DMS 273 (cell line): ENCODE data around the gene KLHL10.

ENCODE experiments used
- DNase-seq: peaks from one replicate; lab custom pipeline; 2025; ENCODE audit not compliant: unreplicated experiment; lab: John Stamatoyannopoulos, UW

The KLHL10 gene

DNA sequence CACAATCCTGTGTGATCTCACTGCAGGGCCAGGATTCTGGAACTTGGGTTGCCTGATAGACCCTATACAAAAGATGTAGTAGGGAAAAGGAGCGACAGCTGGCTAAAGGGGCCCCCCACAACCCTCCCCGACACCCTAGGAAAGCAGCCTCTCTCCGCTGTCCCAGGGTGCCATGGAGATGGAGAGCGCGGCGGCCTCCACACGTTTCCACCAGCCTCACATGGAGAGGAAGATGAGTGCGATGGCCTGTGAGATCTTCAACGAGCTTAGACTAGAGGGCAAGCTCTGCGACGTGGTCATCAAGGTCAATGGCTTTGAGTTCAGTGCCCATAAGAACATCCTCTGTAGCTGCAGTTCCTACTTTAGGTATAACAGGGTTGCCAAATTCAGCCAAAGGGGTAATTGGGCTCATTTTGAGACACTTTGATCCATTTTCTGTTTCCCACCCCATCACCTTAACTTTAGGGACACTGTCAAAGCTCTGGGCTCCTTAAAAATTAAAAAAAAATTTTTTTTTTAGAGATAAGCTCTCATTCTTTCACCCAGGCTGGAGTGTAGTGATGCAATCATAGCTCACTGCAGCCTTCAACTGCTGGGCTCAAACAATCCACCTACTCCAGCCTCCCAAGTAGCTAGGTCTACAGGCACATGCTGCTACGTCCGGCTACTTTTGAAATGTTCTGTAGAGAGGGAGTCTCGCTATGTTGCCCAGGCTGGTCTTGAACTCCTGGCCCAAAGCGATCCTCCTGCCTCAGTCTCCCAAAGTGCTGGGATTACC is at the start of gene KLHL10:
TSS of gene KLHL10 (plus strand) at position 65 of the 778 bp plus-strand sequence. CDS start at position 173, 108 bp downstream.
- no peak for DNase-seq

DNA sequence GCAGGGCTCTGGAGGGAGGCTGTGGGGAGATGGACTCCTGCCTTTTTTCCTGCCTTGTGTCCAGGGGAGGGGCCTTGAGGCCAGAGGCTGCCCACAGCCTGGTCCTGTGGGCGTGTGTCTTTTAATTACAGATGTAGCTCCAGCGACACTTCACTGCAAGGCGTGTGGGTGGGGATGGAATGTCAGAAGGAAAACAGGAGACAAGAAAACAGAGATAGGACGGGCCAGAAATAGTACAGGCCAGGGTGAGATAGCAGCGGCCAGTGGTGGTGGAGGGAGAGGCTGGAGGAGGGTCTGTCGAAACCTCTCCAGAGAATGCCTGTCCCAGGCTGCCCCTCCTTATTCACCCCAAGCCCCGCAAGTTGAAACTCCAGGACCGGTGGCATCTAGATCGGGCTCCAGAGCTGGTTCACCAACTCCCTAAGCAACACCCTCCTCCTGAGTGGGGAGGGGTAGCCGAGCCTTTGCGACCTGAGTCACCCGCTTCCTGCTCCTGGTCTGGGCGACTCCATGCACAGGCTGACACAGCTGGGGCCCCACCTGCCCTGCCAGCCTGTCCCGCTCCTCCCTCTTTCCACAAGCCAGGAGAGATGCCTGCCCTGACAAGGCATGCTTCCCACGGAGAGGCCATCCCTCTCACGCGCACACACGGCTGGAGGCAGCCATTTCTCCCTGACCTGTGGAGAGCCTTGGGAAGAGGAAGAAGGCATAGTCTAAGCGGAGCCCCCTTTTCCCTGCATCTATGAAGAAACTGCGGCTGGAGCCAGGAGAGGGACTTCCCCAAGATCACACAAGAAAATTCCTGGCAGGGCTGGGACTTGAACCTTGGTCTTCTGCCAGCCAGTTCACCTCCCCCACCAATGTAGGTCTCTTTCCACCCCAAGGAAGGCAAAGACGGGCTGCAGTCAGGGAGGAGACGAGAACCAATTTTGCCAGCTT is 44.5 kb upstream of the KLHL10 start:
- DNase-seq = peak; percentile 49

DNA sequence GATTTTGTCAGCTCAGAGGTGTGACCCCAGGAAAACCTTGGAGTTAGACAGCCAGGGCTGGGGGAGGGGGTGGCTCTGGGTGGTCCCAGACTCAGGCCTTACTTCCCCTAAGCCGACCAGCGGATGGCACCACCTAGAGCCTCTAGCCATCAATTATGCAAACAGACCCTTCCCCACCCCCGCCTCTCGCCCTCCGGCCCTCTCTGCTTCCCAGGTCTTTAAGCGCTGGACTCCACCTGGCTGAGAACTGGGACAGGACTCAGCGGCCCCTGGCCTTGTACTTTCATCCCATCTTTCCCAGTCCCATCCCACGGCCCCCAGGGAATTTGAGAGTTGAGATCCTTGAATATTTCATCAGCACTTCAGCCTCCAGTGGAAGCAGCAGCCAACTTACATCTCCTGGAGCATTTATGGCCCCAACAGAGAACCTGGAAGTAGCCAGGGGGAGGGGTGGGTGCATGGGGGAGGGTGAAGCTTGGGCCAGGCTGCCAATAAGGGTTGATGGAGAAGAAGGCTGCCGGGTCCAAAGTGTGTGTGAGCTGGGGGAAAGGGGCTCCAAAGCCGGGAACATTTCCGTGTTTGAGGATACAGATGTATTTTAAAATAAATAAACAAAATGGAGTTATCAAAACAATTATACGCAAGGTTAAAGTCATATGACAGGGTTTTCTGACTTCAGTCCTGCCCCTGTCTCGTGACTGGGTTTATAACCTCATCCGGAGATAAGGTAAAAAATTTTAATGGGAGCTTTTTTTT is 43.7 kb upstream of the KLHL10 start:
- DNase-seq = no peak

DNA sequence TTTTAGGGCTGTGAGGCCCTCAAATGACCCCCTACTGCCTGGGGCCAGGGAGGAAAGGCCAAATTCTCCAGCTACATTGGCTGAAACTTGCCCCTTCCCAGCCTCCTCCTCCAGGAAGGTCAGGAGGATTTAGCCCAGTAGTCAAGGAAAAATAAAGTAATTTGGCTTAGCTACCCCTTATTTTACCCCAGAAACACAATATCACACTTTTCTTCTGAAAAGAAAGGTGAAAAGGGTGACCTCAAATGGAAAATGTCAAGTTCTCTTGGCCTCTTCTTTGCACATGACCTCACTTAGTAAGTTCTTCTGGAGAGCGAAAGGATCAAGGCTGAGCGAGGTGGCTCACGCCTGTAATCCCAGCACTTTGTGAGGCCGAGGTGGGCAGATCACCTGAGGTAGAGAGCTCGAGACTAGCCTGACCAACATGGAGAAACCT is 43.1 kb upstream of the KLHL10 start:
- DNase-seq = no peak

DNA sequence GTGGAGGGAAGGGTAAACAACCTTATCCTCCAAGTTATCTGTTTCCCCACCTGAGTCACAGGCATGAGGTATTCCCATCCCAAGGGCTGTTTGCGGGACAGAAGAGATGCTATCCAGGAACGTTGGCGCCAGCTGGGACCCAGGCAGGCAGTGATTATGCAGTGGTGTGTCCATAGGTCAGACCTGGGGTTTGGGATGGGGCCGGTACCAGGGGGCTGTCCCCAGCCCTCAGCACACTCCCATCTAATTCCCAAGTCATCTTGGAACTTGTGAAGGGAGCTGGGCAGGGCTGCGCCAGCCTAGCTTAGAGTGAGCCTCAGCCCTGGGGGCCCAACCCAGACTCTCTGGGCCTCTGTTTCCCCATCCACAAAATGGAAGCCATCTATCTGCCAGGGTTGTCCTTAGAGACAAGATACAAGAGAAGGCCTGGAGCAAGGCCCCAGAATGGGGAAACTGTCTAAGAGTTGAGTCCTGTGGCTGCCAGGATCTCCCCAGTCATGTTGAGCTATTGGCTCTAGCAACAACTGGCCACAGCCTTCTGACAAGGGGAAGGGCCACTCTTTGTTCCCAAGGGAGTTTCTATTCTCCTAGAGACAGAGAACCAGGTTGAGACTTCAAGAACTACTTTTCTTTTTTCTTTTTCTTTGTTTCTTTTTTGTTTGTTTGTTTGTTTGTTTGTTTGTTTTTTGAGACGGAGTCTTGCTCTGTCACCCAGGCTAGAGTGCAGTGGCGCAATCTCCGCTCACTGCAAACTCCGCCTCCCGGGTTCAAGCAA is 41.3 kb upstream of the KLHL10 start:
- DNase-seq = no peak

DNA sequence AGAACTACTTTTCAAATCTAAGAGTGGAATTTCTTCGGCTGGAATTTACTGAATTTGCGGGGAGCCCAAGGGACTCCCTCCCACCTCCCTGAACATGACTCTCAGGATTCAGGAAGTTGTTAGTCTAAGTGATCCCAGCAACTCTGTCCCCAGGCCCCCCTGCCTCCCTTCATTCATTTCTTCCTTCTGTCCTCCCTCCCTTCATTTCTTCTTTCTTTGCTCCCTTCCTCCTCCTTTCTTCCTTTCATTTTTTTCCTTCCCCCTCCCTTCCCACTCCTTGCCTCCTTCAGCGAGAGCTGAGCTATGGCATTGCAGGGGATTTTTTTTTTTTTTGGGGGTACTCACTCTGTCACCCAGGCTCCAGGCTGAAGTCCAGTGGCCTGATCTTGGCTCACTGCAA is 40.2 kb upstream of the KLHL10 start:
- no peak for DNase-seq

DNA sequence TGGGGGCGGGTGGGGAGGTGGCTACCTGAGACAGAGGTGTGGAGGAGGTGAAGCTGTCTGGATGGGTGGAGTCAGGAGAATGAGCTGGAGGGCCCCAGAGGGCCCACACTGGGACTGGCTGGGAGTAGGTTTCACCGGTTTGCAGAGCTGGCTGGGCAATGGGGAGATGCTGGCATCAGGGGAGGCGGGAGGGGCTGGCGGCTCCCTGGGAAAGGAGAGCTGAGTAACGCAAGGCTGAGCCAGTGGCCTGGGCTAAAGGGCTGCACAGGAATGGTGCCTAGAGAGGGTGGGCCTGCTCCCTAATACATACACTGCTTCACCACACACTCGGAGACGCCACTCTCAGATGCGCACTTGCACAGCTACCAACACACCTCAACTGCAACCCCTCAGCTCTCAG is 38.3 kb upstream of the KLHL10 start:
- DNase-seq = no peak

DNA sequence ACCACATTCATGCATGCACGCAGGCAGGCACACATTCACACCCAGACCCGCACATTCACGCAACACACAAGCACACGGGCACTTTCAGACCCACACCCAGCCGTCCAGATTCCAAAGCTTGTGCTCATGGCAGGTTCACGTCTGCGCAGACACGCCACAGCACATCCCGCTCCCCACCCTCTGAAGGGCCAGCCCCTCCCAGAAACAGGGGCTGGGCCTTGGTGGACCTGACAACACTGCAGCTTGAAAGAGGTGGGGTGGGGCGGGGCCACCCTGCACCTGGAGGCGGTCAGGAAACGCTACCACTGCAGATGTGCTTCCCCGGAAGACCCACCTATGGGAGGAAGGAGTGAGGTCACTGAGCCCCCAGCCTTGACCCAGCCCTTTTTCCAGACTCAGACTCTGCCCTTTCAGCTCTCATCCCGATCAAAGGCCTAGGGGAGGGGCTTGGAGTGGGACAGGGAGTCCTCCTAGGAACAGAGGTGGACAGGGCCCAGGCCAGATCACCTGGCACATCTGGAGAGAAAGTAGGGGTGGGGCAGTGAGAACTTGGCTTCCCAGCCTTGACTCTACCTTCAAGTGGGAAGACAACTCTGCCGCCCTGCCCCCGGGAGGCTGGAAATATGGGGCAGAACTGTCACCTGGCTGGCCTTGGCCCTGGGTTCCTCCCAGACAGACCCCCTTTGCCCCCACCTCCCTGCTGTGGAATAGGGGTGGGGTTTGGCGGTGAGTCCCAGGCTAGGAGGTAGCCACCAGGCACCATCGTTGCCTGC is 36.8 kb upstream of the KLHL10 start:
- no peak for DNase-seq

DNA sequence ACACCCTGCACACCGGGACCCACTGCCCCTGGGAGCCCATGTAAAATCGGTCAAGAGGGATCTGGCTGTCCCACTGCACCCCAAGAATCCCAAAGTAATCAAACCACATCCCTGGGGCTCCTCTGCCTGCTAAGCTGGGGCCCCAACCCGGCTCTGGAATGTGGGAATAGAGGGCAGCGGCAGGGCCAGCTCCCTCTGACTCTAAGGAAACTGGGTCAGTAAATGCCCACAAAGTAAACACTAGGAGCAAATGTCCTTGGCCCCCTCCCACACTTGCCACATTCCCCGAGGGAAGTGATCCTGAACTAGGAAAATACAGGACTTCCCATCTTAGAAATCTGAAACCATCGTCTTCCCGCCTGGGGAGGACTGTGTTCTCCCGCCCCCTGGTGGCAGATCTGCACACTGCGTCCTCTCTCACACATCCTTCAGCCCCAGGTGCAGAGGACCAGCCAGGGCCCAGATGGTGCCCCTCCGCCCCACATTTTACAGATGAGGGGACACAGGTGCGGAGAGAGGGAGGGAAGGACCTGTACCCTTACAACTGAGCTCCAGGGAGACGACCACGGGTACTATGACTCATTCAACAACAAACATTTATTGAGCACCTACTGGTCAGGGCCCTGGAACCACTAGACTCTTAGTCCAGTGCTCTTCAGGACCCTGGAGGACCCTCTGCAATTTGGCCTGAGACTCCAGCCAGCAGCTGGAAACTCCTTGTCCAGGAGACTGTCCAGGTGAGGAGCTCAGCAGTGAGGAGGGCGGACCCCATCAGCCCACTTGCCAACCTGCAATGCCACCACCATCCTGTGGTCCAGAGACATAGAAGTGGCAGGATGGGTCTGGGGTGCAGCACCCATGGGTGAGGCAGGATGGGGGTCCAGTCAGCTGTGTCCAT is 36.0 kb upstream of the KLHL10 start:
- DNase-seq = peak; percentile 90

DNA sequence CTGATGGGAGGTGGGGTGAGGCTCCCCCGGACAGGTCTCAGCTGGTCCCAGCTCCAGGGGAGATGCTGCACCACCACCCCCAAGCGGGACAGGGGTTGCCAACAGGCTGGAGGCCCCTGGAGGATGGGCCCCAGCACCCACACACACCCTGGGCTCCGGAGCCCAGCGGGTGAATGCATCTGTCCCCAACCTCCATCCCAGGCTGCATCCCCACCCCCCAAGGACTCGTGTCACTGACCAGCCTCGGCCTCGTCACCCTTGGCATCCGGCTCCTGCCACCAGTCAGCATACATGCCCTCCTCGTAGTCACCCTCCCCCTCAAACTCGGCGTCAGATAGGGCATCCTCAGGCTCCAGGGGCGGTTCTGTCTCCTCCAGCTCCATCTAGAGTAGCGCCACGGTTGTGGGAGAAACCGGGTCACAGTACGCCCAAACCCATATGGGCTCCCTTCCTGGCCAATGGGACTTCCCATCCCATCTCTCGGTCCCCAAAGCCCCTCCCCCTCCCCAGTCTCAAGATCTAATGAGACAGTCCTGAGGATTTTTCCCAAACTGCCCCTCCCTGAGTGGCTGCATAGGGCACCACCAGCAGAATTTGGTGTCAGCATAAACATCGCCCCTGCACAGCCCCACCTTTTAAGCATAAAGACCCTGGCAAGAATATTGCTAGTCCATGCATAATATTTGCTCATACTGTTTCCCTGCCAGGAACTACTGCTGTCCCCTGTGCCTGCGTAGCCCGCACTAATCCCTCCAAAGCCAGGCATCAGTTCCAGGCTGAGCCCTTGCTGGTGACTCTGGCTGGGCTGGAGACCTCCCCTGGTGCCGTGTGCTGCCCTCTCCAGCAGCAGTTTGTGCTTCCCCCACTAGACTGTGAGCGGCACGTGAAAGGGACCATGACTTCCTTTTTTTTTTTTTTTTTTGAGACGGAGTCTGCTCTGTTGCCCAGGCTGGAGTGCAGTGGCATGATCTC is 34.3 kb upstream of the KLHL10 start:
- DNase-seq = peak; percentile 63

DNA sequence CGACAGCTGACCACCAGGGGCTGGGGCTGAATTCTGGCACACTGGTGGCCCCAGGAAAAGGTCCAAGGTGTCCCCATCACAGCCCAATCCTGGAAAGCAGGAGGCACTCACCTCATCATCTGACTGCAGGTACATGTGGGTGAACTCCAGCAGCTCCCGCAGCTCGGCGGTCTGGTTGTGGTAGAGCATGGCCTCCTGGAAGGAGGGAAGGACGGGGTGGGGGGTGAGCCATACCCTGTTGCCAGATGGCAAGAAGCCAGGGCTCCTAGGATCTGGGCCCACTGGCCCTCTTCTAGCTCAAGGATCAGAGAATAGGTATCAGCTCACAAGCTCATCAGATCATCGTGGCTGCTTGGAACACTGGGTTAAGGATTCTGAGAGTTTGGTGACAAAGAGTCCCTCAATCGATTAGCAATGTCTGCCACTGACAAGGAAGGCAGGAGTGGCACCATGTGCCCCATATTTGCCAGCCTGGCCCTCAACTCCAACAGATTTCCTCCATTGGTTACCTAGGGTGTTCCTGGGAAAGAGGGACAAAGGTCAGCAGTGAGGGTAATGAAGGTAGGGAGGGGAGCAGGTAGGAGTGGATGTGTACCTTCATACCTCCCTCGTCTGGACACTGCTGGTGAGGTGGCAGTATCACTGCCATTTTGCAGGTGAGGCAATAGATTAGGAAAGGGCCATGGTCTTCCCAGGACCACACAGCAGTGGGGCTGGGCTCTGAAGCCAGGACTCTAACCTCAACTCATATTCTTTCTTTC is 30.8 kb upstream of the KLHL10 start:
- DNase-seq = no peak

DNA sequence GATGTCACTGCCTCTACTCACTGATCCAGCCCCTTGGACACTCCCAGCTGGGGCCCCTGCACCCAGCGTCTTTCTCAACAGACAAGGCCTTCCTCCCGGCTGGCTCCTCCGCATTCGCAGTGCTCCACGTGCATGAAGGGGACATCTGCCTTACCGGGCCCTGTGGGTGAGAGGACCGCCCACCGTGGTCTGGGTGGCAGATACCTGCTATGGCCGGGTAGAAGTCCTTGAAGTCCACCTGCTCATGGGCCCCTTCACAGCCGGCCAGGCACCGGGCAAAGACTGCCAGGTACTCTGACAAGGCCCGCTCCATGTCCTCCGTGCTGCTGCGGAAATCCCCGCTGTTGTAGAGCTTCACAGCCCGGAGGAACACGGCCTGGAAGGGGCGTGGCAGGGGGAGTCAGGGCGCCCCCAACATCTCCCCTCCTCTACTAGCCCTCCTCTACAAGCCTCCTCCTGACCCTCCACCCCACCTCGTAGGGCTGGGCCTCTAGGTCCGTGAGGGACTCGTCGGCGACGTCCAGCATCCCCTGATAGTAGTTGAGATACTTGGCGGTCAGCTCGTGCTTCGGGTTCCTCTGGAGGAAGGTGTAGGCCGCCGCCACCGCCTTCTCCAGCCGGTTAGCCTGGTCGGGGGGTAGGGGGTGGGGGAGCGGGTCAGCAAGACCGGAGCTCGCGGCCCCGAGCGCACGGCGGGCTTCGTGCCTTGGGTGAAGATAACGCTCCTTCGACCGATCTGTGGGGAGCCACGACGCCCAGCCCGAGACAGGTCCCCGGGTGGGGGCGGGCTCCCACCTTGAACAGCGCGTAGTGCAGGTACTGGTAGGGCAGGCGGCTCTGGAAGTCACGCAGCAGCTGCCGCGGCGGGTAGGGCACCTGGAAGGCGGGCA is 26.7 kb upstream of the KLHL10 start:
- no peak for DNase-seq

DNA sequence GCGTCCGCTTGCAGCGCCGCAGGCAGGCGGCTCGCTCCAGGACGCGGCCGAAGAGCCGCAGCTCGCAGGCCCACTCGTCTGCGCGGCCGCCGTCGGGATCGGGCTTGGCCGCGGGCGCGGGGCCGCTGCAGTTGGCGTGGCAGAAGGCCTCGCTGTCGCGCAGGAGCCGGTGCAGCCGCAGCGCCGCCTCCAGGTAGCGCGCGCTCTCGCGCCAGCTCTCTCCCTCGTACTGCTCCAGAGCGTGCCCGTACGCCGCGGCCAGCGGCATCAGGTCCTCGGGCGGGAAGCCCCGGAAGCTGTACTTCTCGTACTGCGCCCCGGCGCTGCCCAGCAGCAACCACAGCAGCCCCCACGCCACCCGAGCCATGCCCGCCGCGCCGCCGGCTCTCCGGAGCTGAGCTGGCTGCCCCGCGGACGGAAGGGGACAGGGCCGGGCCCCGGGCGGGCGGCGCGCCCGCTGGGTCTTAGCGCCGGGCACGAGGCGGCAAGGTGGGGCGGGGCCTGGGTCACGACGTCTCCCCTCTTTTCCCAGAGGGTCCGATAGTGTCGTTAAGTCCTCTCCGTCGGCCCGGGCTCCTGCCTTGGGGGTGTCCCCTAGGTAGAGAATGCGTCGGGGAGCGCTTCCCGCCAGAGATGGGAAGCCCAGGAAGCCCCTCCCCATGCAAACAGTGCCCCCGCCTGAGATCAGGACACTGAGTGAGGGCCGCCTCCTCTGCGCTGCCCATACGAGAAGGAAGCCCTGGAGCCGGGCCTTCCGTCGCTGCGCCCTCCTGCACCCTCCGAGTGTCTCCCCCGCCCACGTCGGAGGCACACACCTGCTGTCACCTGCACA is 25.9 kb upstream of the KLHL10 start, which contains the start of gene P3H4:
TSS of gene P3H4 (minus strand) at position 401 of the 832 bp plus-strand sequence. CDS start at position 367, 34 bp downstream.
- peak; percentile 88 for DNase-seq

DNA sequence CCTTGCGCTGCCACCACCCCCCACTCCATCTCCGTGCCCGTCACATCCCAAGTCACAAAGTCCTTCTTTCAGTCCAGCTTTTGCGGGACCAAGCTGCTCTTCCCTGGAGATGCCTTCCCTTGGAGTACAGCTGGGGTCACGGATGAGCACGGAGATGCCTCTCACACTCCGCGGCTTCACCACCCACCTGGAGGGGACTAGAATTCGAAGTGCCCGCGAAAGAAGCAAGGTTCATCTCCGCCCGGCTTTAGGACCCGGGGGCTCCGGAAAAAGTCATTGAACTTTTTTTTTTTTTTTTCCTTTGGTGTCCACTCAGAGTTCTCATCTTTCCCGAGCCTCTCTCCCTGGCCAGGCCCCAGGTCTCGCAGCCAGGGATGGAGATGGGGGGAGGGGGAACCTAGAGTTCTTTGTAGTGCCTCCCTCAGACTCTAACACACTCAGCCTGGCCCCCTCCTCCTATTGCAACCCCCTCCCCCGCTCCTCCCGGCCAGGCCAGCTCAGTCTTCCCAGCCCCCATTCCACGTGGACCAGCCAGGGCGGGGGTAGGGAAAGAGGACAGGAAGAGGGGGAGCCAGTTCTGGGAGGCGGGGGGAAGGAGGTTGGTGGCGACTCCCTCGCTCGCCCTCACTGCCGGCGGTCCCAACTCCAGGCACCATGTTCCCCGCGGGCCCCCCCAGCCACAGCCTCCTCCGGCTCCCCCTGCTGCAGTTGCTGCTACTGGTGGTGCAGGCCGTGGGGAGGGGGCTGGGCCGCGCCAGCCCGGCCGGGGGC is 25.1 kb upstream of the KLHL10 start, which contains the start of gene FKBP10:
TSS of gene FKBP10 (plus strand) at position 624 of the 771 bp plus-strand sequence. CDS start at position 655, 31 bp downstream.
- peak; percentile 62 for DNase-seq
